ENCODE results near the gene MGP.

Gene MGP

DNA sequence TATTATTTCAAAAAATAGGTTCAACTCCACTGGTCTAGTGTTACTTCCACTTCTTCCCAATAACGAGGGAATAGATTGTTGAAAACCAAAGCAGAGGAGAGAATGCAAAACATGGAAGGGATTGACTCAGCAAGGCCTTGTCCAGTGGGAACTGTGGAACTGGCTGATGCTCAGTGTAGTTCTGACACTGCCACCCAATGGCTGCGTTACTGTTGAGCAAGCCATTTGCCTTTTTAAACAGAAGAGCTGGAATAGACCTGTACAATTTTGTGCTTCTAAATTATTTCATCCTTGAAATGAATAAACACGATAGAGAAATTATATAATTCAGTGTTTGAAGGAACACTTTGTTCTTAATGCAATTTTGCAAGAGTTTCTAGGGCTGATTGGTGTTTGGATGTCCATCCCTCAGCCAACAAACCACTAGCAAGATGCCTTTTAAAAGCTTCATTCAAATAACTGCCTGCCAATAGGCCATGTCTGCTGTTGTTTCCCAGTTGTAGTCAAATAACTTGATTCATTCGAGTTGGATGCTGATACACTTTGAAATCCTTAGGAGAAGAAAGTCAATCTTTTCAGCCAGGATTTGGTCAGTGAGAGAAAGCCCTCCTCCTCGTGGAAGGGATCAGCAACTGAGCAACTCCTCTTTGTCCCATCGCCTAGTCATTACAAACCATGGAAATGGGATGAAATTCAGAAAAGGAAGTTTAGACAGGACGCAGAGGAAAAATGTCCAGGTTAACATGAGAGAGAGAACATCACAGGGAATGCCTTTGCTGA lies 7.3 kb upstream of the MGP start:
- TF ChIP-seq, protein P1, sequence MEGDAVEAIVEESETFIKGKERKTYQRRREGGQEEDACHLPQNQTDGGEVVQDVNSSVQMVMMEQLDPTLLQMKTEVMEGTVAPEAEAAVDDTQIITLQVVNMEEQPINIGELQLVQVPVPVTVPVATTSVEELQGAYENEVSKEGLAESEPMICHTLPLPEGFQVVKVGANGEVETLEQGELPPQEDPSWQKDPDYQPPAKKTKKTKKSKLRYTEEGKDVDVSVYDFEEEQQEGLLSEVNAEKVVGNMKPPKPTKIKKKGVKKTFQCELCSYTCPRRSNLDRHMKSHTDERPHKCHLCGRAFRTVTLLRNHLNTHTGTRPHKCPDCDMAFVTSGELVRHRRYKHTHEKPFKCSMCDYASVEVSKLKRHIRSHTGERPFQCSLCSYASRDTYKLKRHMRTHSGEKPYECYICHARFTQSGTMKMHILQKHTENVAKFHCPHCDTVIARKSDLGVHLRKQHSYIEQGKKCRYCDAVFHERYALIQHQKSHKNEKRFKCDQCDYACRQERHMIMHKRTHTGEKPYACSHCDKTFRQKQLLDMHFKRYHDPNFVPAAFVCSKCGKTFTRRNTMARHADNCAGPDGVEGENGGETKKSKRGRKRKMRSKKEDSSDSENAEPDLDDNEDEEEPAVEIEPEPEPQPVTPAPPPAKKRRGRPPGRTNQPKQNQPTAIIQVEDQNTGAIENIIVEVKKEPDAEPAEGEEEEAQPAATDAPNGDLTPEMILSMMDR (conservative IDR thresholded peaks at IDR 0.05; ENCODE audit: low read length), result no peak; the same call in 1 of the 2 replicates
- H3K4me3 ChIP-seq (ENCODE audit: low read length), result no peak overlapping the region
- DNase-seq (ENCODE audit: low read depth), result no peak

DNA sequence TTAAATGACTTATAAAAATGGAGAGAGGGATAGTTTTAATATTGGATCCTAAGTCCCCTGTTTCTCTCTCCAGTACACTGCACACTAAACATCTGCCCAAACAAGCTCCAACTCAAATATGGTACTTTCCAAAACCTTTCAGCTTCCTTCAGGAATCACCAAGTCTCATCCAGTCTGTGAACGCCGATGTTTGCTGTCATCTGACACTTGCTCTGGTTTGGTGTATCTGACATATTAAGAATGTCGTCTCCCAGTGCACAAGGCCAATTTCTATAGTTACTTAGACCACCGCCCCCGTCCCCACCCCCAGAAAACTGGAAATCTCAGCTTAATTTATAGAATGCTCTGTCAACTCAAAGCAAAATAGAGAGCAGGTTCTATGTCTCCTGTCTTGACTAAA lies 5.0 kb upstream of the MGP start:
- TF ChIP-seq, protein P1 (conservative IDR thresholded peaks at IDR 0.05; ENCODE audit: low read length), result no peak
- no peak overlapping the region for H3K4me3 ChIP-seq (ENCODE audit: low read length)
- DNase-seq (ENCODE audit: low read depth), result no peak

DNA sequence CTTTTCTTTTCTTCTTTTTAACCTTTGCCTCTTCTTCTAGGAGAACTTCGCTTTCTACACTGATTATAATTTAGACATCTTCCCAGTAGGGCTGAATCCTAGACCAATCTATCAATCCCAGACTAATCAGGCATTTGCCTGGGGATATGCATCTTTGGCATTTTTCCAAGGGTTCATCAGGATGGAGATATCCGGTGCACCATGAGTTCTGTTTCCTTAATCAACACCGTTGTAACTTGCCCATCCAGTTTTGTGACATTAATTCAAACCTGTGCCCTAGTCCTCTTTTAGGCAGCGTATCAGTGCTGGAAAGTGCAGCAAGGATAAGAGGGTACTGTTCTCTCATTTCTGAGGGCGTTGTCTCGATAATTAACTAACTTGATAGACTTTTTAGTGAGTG lies 617 bp upstream of the MGP start:
- no peak for DNase-seq (ENCODE audit: low read depth)
- TF ChIP-seq, protein P1 (conservative IDR thresholded peaks at IDR 0.05; ENCODE audit: low read length), result no peak
- no peak overlapping the region for H3K4me3 ChIP-seq (ENCODE audit: low read length)

DNA sequence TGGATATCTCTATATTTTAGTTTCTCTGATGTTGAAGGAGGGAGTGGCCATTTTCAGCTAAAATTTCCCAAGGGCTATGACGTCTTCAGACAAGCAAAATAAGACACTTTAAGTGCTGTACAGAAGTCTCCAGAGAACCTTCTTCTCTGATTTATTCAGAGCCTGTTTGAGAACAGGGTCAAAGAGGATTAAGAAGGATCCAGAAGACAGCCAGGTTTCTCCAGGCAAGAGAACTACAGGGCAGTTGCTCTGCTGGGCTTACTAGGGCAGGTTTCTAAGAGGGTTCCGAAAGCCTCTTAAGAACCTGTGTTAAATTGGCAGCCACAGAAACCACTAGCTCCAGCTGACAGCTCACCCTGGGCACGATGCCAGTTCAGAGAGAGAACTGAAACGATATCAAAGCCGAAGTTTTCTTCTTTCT lies 1.2 kb downstream of the MGP start:
- no peak overlapping the region for H3K4me3 ChIP-seq (ENCODE audit: low read length)
- TF ChIP-seq, protein P1 (conservative IDR thresholded peaks at IDR 0.05; ENCODE audit: low read length), result no peak
- peak; percentile 61 for DNase-seq (ENCODE audit: low read depth)

DNA sequence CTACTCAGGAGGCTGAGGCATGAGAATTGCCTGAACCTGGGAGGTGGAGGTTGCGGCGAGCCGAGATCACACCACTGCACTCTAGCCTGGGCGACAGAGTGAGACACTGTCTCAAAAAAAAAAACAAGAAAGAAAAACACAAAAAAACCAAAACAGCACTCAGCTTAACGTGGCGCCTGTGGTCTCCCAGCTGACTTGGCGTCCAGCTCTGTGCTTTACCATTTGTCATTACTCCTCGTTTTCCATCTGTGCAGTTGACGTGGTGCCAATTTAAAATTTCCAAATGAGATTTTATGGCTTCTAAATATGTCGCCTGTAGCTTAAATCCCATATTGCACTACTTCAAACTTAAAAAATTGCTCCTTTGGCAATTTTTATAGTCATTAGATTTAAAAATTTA lies 2.0 kb downstream of the MGP start:
- TF ChIP-seq, protein P1 (conservative IDR thresholded peaks at IDR 0.05; ENCODE audit: low read length), result no peak
- DNase-seq (ENCODE audit: low read depth), result no peak
- no peak overlapping the region for H3K4me3 ChIP-seq (ENCODE audit: low read length)

DNA sequence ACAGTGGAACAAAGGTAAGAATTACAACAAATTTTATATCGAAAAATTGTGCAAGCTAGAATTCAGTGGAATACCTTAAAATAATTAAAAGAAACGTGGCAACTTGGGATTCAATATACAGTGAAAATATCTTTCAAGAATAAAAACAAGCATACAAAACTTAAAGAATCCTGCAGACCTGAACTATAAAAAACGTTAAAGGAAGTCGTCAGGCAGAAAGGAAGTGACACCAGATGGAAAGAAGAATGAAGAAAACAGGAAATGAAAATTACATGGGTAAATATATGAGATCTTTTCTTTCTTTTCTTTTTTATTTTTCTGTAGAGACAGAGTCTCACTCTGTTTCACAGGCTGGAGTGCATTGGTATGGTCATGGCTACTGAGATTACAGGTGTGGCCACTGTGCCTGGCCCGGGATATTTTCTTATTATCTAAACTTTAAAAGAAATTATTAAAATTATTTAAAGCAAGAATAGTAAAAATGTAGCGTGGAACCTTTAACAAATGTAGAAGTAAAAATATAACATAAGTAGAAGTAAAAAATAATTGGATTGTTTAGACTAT lies 4.7 kb downstream of the MGP start:
- TF ChIP-seq, protein P1 (conservative IDR thresholded peaks at IDR 0.05; ENCODE audit: low read length), result no peak
- no peak for DNase-seq (ENCODE audit: low read depth)
- no peak overlapping the region for H3K4me3 ChIP-seq (ENCODE audit: low read length)
